Measurements from ENCODE around the gene SIL1. TPM values are rescaled to one million over a fixed set of nuclear protein-coding genes. Genes with fewer than 3 reads are reported as not detected.
A peak's percentile ranks its signal among the peaks of the same experiment; 100 is the strongest.

The SIL1 gene
- total and polyA plus RNA-seq, 2 donors from 2014 or later, result 48.6 to 91.7 TPM

- H3K9ac ChIP-seq (ENCODE audit: low read length in 3 of 3), result no peak overlapping the region
- H3K27ac ChIP-seq (ENCODE audit: low read depth in 2 of 2, low read length in 2 of 2), result no peak overlapping the region
- intact Hi-C loops (cut with DNase I), result no loop called here
- FAIRE-seq (no peak), DNase-seq (no peak)
- no peaks in the 10 kb centered on the region for H3K9me3 ChIP-seq (ENCODE audit: control insufficient read depth in 2 of 3, insufficient read depth in 1 of 3, low read length in 3 of 3)
- no peak for TF ChIP-seq CTCF (IDR thresholded peaks at IDR 0.05; ENCODE audit: borderline replicate concordance, extremely low read depth, insufficient read depth)
- no peaks in the 10 kb centered on the region for H3K27me3 ChIP-seq (ENCODE audit: control insufficient read depth, insufficient read depth, low read length)
- no peaks in the 10 kb centered on the region for H3K4me1 ChIP-seq (ENCODE audit: control insufficient read depth in 2 of 3, insufficient read depth in 2 of 3, low read depth in 1 of 3, low read length in 3 of 3)
- peaks cover 0 to 3% (median 0%) of the 10 kb centered on the region in 3 donors for H3K36me3 ChIP-seq (ENCODE audit: control insufficient read depth in 2 of 3, insufficient read depth in 3 of 3, low read length in 3 of 3)
- no peak overlapping the region for H3K4me3 ChIP-seq (ENCODE audit: low read length in 3 of 3)
These were observed 174.9 kb downstream of the SIL1 start for GRCh38 chr5:139023286-139023685.

- FAIRE-seq, result no peak
- H3K27ac ChIP-seq (ENCODE audit: low read depth in 2 of 2, low read length in 2 of 2), result no peak overlapping the region
These were observed 175.6 kb downstream of the SIL1 start for GRCh38 chr5:139022528-139022927.

GRCh38 chr5:139021346-139021745, 176.8 kb downstream of the SIL1 start:
- TF ChIP-seq CTCF (IDR thresholded peaks at IDR 0.05; ENCODE audit: borderline replicate concordance, extremely low read depth, insufficient read depth), result no peak
- Histone ChIP-seq H3K9ac (ENCODE audit: low read length in 3 of 3) (no peak overlapping the region), H3K9me3 (ENCODE audit: control insufficient read depth in 2 of 3, insufficient read depth in 1 of 3, low read length in 3 of 3) (no peaks in the 10 kb centered on the region), H3K27ac (ENCODE audit: low read depth in 2 of 2, low read length in 2 of 2) (no peak overlapping the region), H3K4me1 (ENCODE audit: control insufficient read depth in 2 of 3, insufficient read depth in 2 of 3, low read depth in 1 of 3, low read length in 3 of 3) (no peaks in the 10 kb centered on the region), H3K36me3 (ENCODE audit: control insufficient read depth in 2 of 3, insufficient read depth in 3 of 3, low read length in 3 of 3) (peaks cover 0 to 3% (median 0%) of the 10 kb centered on the region in 3 donors), H3K27me3 (ENCODE audit: control insufficient read depth, insufficient read depth, low read length) (no peaks in the 10 kb centered on the region), H3K4me3 (ENCODE audit: low read length in 3 of 3) (no peak overlapping the region)
- DNase-seq, result no peak
- intact Hi-C loops (cut with DNase I), result no loop called here
- FAIRE-seq, result no peak

More at GRCh38 chr5:139022528-139022927, 175.6 kb downstream of the SIL1 start:
- Histone ChIP-seq H3K9ac (ENCODE audit: low read length in 3 of 3) (no peak overlapping the region), H3K4me3 (ENCODE audit: low read length in 3 of 3) (no peak overlapping the region), H3K9me3 (ENCODE audit: control insufficient read depth in 2 of 3, insufficient read depth in 1 of 3, low read length in 3 of 3) (no peaks in the 10 kb centered on the region), H3K4me1 (ENCODE audit: control insufficient read depth in 2 of 3, insufficient read depth in 2 of 3, low read depth in 1 of 3, low read length in 3 of 3) (no peaks in the 10 kb centered on the region), H3K36me3 (ENCODE audit: control insufficient read depth in 2 of 3, insufficient read depth in 3 of 3, low read length in 3 of 3) (peaks cover 0 to 3% (median 0%) of the 10 kb centered on the region in 3 donors), H3K27me3 (ENCODE audit: control insufficient read depth, insufficient read depth, low read length) (no peaks in the 10 kb centered on the region)
- intact Hi-C loops (cut with DNase I), result no loop called here
- TF ChIP-seq CTCF (IDR thresholded peaks at IDR 0.05; ENCODE audit: borderline replicate concordance, extremely low read depth, insufficient read depth), result no peak
- DNase-seq, result peak in 1 of 5 donors; percentile 12

- no peak for TF ChIP-seq CTCF (IDR thresholded peaks at IDR 0.05; ENCODE audit: borderline replicate concordance, extremely low read depth, insufficient read depth)
- Histone ChIP-seq H3K36me3 (ENCODE audit: control insufficient read depth in 2 of 3, insufficient read depth in 3 of 3, low read length in 3 of 3) (peaks cover 0 to 3% (median 0%) of the 10 kb centered on the region in 3 donors), H3K4me3 (ENCODE audit: low read length in 3 of 3) (no peak overlapping the region), H3K9ac (ENCODE audit: low read length in 3 of 3) (no peak overlapping the region), H3K4me1 (ENCODE audit: control insufficient read depth in 2 of 3, insufficient read depth in 2 of 3, low read depth in 1 of 3, low read length in 3 of 3) (no peaks in the 10 kb centered on the region), H3K9me3 (ENCODE audit: control insufficient read depth in 2 of 3, insufficient read depth in 1 of 3, low read length in 3 of 3) (no peaks in the 10 kb centered on the region), H3K27ac (ENCODE audit: low read depth in 2 of 2, low read length in 2 of 2) (no peak overlapping the region), H3K27me3 (ENCODE audit: control insufficient read depth, insufficient read depth, low read length) (no peaks in the 10 kb centered on the region)
- no peak for FAIRE-seq
- intact Hi-C loops (cut with DNase I), result no loop called here
- no peak for DNase-seq
These were observed 178.3 kb downstream of the SIL1 start for GRCh38 chr5:139019880-139020279.
